GM21447 (cell line): ENCODE data around the gene TUT1.
"Not testable (repeated sequence)": the region's sequence is repeated elsewhere in the genome, so short reads cannot be mapped to it uniquely, and the experiment has no call there.

Experiments used
- ATAC-seq: cut with Tn5 transposase; IDR thresholded peaks from one replicate; pipeline ENCODE4 v1.9.1; 2021; ENCODE audit not compliant: unreplicated experiment

TUT1 gene

GRCh38 chr11:62591448-62592145 lies at the start of gene TUT1:
Gene TUT1, minus strand, starts transcription at chr11:62591523. Its CDS starts 38 bp downstream, at chr11:62591485.
- peak; percentile 89 for ATAC-seq

GRCh38 chr11:62632492-62632891 lies 41.2 kb upstream of the TUT1 start:
- no peak for ATAC-seq

GRCh38 chr11:62627713-62628112 lies 36.4 kb upstream of the TUT1 start:
- ATAC-seq = no peak

GRCh38 chr11:62622476-62623089 lies 31.3 kb upstream of the TUT1 start:
- ATAC-seq = no peak

- peak; percentile 88 for ATAC-seq
Measured at GRCh38 chr11:62621567-62622470, 30.5 kb upstream of the TUT1 start, which contains the start of gene B3GAT3. Gene B3GAT3, minus strand, starts transcription at chr11:62621986. Its CDS starts 39 bp downstream, at chr11:62621947.

- ATAC-seq = no peak
Measured at GRCh38 chr11:62621027-62621566, 29.8 kb upstream of the TUT1 start.

- not testable (repeated sequence) for ATAC-seq
Measured at GRCh38 chr11:62616957-62617356, 25.6 kb upstream of the TUT1 start.

- ATAC-seq = no peak
Measured at GRCh38 chr11:62615521-62615920, 24.2 kb upstream of the TUT1 start.

GRCh38 chr11:62614275-62614674 lies 23.0 kb upstream of the TUT1 start:
- no peak for ATAC-seq

- no peak for ATAC-seq
Measured at GRCh38 chr11:62613291-62613778, 22.0 kb upstream of the TUT1 start.

- ATAC-seq = peak; percentile 74
Measured at GRCh38 chr11:62612366-62613290, 21.3 kb upstream of the TUT1 start, which contains the start of the genes EML3 and ROM1. Gene EML3, minus strand, starts transcription at chr11:62612775. Its CDS starts 318 bp downstream, at chr11:62612457. Gene ROM1, plus strand, starts transcription at chr11:62613257. Its CDS starts 25 bp downstream, at chr11:62613282.

GRCh38 chr11:62611705-62612365 lies 20.5 kb upstream of the TUT1 start:
- ATAC-seq = peak; percentile 14

GRCh38 chr11:62610814-62611704 lies 19.7 kb upstream of the TUT1 start:
- ATAC-seq = no peak

GRCh38 chr11:62610403-62610802 lies 19.1 kb upstream of the TUT1 start:
- no peak for ATAC-seq

- ATAC-seq = no peak
Measured at GRCh38 chr11:62608776-62609175, 17.5 kb upstream of the TUT1 start.

GRCh38 chr11:62607714-62608113 lies 16.4 kb upstream of the TUT1 start:
- no peak for ATAC-seq

- no peak for ATAC-seq
Measured at GRCh38 chr11:62605902-62606301, 14.6 kb upstream of the TUT1 start.

GRCh38 chr11:62605467-62605866 lies 14.1 kb upstream of the TUT1 start:
- ATAC-seq = no peak
